SK-N-SH treated with all-trans-retinoic acid at 6 μM for 48 hours (cell line): Measurements from ENCODE around the gene SGPL1.

Source experiments
- ARNTL ChIP-seq: fragments of 450-650 bp; formaldehyde crosslinking; IDR thresholded peaks from 2 replicates; pipeline ENCODE4 v1.5.0; 2020; ENCODE audit warnings: low read depth, mild to moderate bottlenecking, moderate library complexity, borderline replicate concordance
- CREB5 ChIP-seq: fragments of 250-450 bp; sonication (Bioruptor Pico); IDR thresholded peaks from 2 replicates; pipeline ENCODE4 v1.5.1; 2020; ENCODE audit warnings: low read depth, mild to moderate bottlenecking, moderate library complexity
- CSRNP3 ChIP-seq: fragments of 250-450 bp; sonication (Bioruptor Pico); IDR thresholded peaks from 2 replicates; pipeline ENCODE4 v1.5.1; 2021; ENCODE audit warnings: mild to moderate bottlenecking, moderate library complexity
- ISL1 ChIP-seq: fragments of 250-450 bp; sonication (Bioruptor Pico); IDR thresholded peaks from 2 replicates; pipeline ENCODE4 v2.1.2; 2022; ENCODE audit warnings: mild to moderate bottlenecking, moderate library complexity
- PATZ1 ChIP-seq: fragments of 250-450 bp; sonication (Bioruptor Pico); IDR thresholded peaks from 2 replicates; pipeline ENCODE4 v1.8.0; 2020; ENCODE audit warnings: mild to moderate bottlenecking, moderate library complexity, borderline replicate concordance
- POU6F1 ChIP-seq: fragments of 250-450 bp; sonication (Bioruptor Pico); IDR thresholded peaks from 2 replicates; pipeline ENCODE4 v1.8.0; 2021; ENCODE audit warnings: low read depth, mild to moderate bottlenecking, moderate library complexity, borderline replicate concordance
- PPARA ChIP-seq: fragments of 250-450 bp; sonication (Bioruptor Pico); IDR thresholded peaks from 2 replicates; pipeline ENCODE4 v1.5.0; 2020; ENCODE audit warnings: mild to moderate bottlenecking, borderline replicate concordance
- RARB ChIP-seq: fragments of 250-450 bp; sonication (Bioruptor Pico); IDR thresholded peaks from 2 replicates; pipeline ENCODE4 v1.8.0; 2021; ENCODE audit warnings: mild to moderate bottlenecking, moderate library complexity
- SNAI2 ChIP-seq: fragments of 250-450 bp; sonication (Bioruptor Pico); IDR thresholded peaks from 2 replicates; pipeline ENCODE4 v1.5.0; 2020; ENCODE audit warnings: mild to moderate bottlenecking, moderate library complexity
- TSHZ2 ChIP-seq: fragments of 250-450 bp; sonication (Bioruptor Pico); IDR thresholded peaks from 2 replicates; pipeline ENCODE4 v1.5.0; 2020; ENCODE audit warnings: mild to moderate bottlenecking, moderate library complexity
- ZC3H10 ChIP-seq: fragments of 250-450 bp; sonication (Bioruptor Pico); IDR thresholded peaks from 2 replicates; pipeline ENCODE4 v1.5.1; 2021; ENCODE audit warnings: mild to moderate bottlenecking, moderate library complexity
- ZFP3 ChIP-seq: fragments of 250-450 bp; sonication (Bioruptor Pico); IDR thresholded peaks from 2 replicates; pipeline ENCODE4 v1.5.0; 2020; ENCODE audit warnings: mild to moderate bottlenecking, moderate library complexity
- ZFP30 ChIP-seq: fragments of 450-650 bp; formaldehyde crosslinking; IDR thresholded peaks from 2 replicates; pipeline ENCODE4 v1.5.0; 2022; ENCODE audit warnings: mild to moderate bottlenecking, moderate library complexity
- ZNF70 ChIP-seq: fragments of 450-650 bp; formaldehyde crosslinking; IDR thresholded peaks from 2 replicates; pipeline ENCODE4 v1.5.0; 2020; ENCODE audit warnings: mild to moderate bottlenecking, moderate library complexity

GRCh38 chr10:70829543-70829942 lies 13.8 kb downstream of the SGPL1 start:
- TF ChIP-seq ARNTL (CRISPR knock-in tag) = no peak
- TF ChIP-seq ZFP30 = no peak
- TF ChIP-seq ZNF70 (CRISPR knock-in tag) = no peak
- no peak for TF ChIP-seq CSRNP3
- TF ChIP-seq ZC3H10 (CRISPR knock-in tag) = no peak
- no peak for TF ChIP-seq PATZ1 (CRISPR knock-in tag)
- TF ChIP-seq TSHZ2 = no peak
- no peak for TF ChIP-seq ZFP3 (CRISPR knock-in tag)
- TF ChIP-seq SNAI2 (CRISPR knock-in tag) = no peak
- TF ChIP-seq ISL1 (CRISPR knock-in tag) = no peak
- TF ChIP-seq POU6F1 (CRISPR knock-in tag) = no peak
- TF ChIP-seq PPARA (CRISPR knock-in tag) = no peak
- TF ChIP-seq CREB5 = no peak
- TF ChIP-seq RARB (CRISPR knock-in tag) = no peak
